HG02763 (cell line): ENCODE results near the gene DAPK1.

Experiments used
- ATAC-seq: cut with Tn5 transposase; IDR thresholded peaks from one replicate; pipeline ENCODE4 v1.9.1; 2021; ENCODE audit warnings: mild to moderate bottlenecking, moderate library complexity; ENCODE audit not compliant: unreplicated experiment

The DAPK1 gene

GRCh38 chr9:87609002-87609401 is 111.3 kb downstream of the DAPK1 start:
- ATAC-seq: no peak

- no peak for ATAC-seq
These were observed 111.8 kb downstream of the DAPK1 start for GRCh38 chr9:87609486-87609885.

GRCh38 chr9:87610200-87611155 is 112.8 kb downstream of the DAPK1 start:
- ATAC-seq: no peak

- ATAC-seq: no peak
These were observed 114.1 kb downstream of the DAPK1 start for GRCh38 chr9:87611776-87612175.

GRCh38 chr9:87612536-87612935 is 114.9 kb downstream of the DAPK1 start:
- ATAC-seq: no peak

- peak; percentile 41 for ATAC-seq
These were observed 115.8 kb downstream of the DAPK1 start for GRCh38 chr9:87613265-87614111.

- ATAC-seq: no peak
These were observed 116.7 kb downstream of the DAPK1 start for GRCh38 chr9:87614397-87614796.

GRCh38 chr9:87615136-87615535 is 117.5 kb downstream of the DAPK1 start:
- no peak for ATAC-seq

GRCh38 chr9:87615547-87616148 is 118.0 kb downstream of the DAPK1 start:
- no peak for ATAC-seq

GRCh38 chr9:87618226-87618625 is 120.6 kb downstream of the DAPK1 start:
- no peak for ATAC-seq

GRCh38 chr9:87618931-87619330 is 121.3 kb downstream of the DAPK1 start:
- ATAC-seq: no peak

- ATAC-seq: no peak
These were observed 121.7 kb downstream of the DAPK1 start for GRCh38 chr9:87619346-87619745.

- ATAC-seq: no peak
These were observed 123.2 kb downstream of the DAPK1 start for GRCh38 chr9:87620731-87621322.

GRCh38 chr9:87622098-87622497 is 124.4 kb downstream of the DAPK1 start:
- no peak for ATAC-seq

- ATAC-seq: no peak
These were observed 125.3 kb downstream of the DAPK1 start for GRCh38 chr9:87622923-87623322.

- no peak for ATAC-seq
These were observed 130.7 kb downstream of the DAPK1 start for GRCh38 chr9:87628346-87628745.

- no peak for ATAC-seq
These were observed 131.4 kb downstream of the DAPK1 start for GRCh38 chr9:87629104-87629503.

GRCh38 chr9:87630266-87630665 is 132.6 kb downstream of the DAPK1 start:
- ATAC-seq: no peak

- no peak for ATAC-seq
These were observed 133.2 kb downstream of the DAPK1 start for GRCh38 chr9:87630846-87631245.

- no peak for ATAC-seq
These were observed 138.2 kb downstream of the DAPK1 start for GRCh38 chr9:87635656-87636501.
